ENCODE results near the gene SORCS2.

SORCS2 gene

DNA sequence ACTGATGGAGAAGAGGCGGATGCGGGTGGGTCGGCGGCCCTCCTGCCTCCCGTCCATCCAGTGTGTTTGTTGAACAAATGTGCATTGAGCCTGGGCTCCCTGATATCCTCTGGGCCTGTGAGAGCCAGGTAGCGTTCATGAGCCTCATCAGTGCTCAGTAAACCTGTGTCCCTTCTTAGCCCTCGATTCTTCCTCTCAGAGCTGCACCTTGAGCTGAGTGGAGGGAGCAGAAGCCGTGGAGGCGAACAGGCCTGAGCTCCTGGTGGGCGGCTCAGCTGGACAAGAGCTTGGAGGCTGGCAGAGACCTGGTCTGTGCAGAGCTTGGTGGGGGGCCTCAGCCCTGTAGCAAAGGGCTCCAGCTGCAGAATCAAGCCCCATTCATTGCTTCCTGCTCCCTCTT, 112.1 kb downstream of the SORCS2 start:
- no peak for DNase-seq (ENCODE audit: low spot score in 2 of 2)
- no peak overlapping the region for H3K27ac Mint-ChIP-seq
- H3K9me3 Mint-ChIP-seq, result no peaks in the 10 kb centered on the region
- peaks cover 6% of the 10 kb centered on the region for H3K4me1 Mint-ChIP-seq
- no peaks in the 10 kb centered on the region for H3K36me3 Mint-ChIP-seq
- ATAC-seq, result no peak
- H3K4me3 Mint-ChIP-seq, result no peak overlapping the region

DNA sequence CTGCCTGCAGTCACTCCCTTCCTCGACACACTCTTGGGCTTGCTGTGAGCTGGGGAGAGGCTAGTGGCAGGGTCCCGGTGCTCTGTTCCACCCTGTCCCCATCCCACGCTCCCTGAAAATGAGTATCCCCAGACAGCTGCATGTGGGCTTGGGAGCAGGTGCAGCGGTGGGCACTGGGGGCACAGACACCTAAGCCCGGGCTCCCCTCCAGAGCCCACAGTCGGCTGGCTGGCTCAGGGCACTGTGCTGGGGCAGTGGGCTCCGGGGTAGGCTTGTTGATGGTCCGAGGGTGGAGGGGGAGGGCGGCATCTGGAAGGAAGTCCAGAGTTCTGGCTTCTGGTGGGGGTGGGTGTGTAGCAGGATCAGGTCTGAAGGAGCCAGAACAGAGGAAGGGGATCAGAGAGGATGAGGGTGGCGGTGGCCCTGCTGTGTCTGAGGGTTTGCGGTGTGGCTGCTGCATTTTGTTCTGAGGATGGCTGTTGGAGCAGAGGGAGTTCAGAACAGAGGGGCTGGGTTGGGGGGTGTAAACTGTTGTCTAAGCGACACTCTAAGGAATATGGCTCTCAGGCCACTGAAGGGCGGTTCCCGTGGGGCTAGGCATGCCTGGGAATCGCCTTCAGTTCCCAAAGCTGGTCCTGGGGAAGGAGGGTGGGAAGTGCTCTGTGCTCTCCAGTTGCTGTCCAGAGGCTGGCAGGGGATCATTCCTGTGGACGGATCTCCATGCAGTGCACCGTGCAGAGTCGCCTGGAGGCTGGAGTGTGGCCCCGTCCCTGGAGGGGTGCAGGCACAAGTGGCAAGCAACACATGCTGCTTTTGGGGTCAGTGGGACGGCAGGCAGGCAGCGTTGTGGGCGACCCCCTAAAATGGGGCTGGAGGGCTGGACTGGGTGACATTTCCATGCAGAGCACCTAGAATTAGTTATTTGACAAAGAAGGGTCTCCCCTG, 114.0 kb downstream of the SORCS2 start:
- no peak overlapping the region for H3K4me3 Mint-ChIP-seq
- no peaks in the 10 kb centered on the region for H3K36me3 Mint-ChIP-seq
- no peak overlapping the region for H3K27ac Mint-ChIP-seq
- H3K9me3 Mint-ChIP-seq, result no peaks in the 10 kb centered on the region
- ATAC-seq (no peak), DNase-seq (ENCODE audit: low spot score in 2 of 2) (no peak)
- no peaks in the 10 kb centered on the region for H3K4me1 Mint-ChIP-seq

DNA sequence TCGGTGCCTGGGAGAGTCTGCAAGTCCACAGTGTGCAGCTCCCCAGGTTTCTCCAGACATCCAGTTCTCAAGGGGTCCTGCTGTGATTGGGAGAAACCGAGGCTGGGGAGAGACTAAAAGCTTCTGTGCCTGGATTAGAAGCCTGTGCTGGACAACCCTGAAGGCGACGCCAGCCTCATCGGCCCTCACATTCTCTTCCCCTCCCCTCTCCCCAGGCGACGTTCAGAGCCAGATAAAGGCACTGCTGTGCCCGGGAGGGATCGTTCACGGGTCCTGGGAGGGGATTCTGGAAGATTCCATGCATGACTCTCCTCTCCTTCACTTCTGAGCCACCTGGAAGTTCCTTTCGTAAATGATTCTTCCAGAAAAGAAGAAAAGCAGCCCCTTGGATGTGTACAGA, 114.6 kb downstream of the SORCS2 start:
- Mint-ChIP-seq H3K9me3 (no peaks in the 10 kb centered on the region), H3K27ac (no peak overlapping the region), H3K36me3 (no peaks in the 10 kb centered on the region), H3K4me3 (no peak overlapping the region), H3K4me1 (no peaks in the 10 kb centered on the region)
- DNase-seq (ENCODE audit: low spot score in 2 of 2) (no peak), ATAC-seq (no peak)

DNA sequence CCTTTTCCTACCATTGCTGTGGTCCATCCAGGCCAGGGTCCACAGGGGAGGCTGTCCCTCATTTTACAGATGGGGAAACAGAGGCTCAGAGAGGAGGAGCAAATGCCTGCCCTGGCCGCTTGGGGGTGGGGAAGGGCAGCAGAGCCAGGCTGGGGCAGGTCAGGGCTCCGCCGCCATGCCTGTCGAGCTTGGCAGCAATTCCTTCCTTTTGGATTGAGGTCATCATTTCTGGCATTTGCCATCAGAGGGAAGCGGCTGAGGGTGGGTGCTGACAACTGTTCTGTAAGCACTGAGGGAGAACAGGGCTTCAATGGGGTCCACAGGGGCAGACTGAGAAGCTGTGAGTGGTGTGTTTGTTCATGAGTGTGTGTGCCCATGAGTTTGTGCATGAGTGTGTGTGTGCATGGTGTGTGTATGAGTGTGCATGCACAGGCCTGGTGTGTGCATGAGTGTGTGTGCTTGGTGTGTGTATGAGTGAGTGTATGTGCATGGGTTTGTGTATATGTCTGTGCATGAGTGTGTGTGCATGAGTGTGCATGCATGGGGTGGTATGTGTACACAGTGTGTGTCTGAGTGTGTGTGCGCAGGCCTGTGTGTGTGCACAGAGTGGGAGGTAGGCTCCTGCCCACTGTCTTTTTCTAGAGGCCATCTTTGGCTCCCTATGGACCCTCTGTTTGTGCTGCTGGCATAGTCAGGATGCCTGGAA, 115.2 kb downstream of the SORCS2 start:
- no peak overlapping the region for H3K27ac Mint-ChIP-seq
- ATAC-seq (peak; percentile 11), DNase-seq (ENCODE audit: low spot score in 2 of 2) (no peak)
- H3K9me3 Mint-ChIP-seq, result no peaks in the 10 kb centered on the region
- H3K4me3 Mint-ChIP-seq, result no peak overlapping the region
- no peaks in the 10 kb centered on the region for H3K36me3 Mint-ChIP-seq
- H3K4me1 Mint-ChIP-seq, result no peaks in the 10 kb centered on the region

DNA sequence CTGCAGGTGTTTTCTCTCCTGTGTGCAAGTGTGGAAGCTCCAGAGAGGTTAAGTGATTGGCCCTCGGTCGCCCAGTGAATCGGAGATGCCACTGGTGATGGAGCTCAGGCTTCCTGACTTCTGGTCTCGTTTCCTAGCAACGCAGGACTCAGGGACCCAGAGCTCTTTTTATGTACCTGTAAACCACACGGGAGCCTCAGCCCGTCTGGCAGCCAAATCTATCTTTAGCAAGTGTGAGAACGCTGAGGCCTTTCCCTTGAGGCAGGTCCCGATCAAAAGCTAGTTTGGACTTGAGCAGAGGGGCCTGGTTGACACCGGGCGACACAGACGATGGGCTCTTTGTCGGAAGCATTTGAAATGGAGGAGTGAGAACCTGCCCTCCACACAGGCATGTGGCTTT, 116.8 kb downstream of the SORCS2 start:
- H3K27ac Mint-ChIP-seq, result no peak overlapping the region
- H3K4me3 Mint-ChIP-seq, result no peak overlapping the region
- ATAC-seq (no peak), DNase-seq (ENCODE audit: low spot score in 2 of 2) (no peak)
- H3K9me3 Mint-ChIP-seq, result no peaks in the 10 kb centered on the region
- no peaks in the 10 kb centered on the region for H3K36me3 Mint-ChIP-seq
- no peaks in the 10 kb centered on the region for H3K4me1 Mint-ChIP-seq

DNA sequence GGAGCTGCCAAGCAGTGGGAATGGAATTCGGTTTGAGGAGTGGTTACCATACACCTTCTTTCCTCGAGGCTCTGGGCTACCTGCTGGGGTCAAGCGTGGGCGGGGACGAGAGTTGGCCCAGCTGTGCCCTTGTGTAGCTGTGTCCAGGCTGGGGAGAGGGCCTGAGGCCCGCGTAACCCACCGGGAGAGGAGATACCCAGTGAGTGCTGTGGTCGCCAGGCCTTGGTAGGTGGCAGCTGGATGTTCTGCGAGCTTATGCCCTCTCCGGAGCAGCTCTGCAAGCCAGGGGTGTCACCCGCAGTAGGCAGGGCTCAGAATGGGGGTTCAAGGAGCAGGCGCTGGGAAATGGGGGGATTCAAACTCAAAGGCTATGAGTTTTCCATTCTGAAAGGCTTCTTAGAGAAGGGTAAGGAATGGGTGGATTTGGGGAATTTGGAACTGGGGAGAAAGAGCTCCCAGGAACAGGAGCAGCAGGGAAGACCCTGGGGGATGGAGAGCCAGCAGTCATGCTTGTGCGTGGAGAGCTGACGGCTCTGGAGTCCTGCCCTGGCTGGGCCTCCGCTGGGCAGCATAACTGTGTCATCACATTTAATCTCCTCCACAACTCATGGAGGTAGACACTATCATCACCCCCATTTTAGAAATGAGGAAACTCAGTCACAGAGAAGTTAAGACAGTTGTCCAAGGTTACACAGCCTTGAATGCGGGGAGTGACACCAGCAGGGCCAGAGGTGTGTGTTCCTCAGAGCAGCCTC, 117.5 kb downstream of the SORCS2 start:
- Mint-ChIP-seq H3K4me1 (no peaks in the 10 kb centered on the region), H3K27ac (no peak overlapping the region), H3K9me3 (no peaks in the 10 kb centered on the region), H3K36me3 (no peaks in the 10 kb centered on the region), H3K4me3 (no peak overlapping the region)
- ATAC-seq (no peak), DNase-seq (ENCODE audit: low spot score in 2 of 2) (no peak)

DNA sequence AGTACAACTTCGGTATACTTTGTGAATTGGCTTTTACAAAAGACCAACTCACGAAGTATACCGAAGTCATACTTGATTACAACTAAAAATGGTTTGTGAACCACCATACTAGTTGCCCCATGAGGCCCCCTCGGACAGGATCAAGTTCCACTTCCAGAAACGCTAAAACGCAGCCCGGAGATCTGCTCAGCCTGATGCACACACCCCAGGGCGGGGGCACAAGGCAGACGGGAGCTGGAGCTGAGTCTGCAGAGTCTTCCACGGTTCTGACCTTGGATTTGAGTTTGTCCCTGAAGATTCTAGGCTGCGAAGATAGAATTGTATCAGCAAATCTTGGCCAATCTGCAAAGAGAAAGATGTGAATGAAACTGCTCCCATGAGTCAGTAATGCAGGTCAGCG, 118.1 kb downstream of the SORCS2 start:
- no peaks in the 10 kb centered on the region for H3K4me1 Mint-ChIP-seq
- H3K27ac Mint-ChIP-seq, result no peak overlapping the region
- no peak overlapping the region for H3K4me3 Mint-ChIP-seq

DNA sequence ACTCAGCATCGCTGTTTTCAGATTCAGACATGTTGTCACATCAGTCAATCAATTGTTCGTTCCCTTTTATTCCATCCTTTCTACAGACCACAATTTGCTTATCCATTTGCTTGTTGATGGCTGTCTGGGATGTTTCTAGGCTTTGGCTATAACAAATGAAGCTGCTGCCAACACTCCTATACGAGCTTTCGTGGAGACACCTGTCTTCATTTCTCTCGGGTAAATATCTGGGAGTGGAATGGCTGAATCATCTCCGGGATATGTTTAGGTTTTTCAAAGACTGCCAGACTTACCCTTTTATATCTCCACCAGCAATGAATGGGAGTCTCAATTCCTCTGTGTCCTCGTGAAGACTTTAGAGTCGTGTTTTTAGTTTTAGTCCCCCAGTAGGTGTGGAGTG, 118.9 kb downstream of the SORCS2 start:
- DNase-seq (ENCODE audit: low spot score in 2 of 2), result no peak
- Mint-ChIP-seq H3K9me3 (no peaks in the 10 kb centered on the region), H3K4me1 (no peaks in the 10 kb centered on the region), H3K36me3 (no peaks in the 10 kb centered on the region), H3K4me3 (no peak overlapping the region), H3K27ac (no peak overlapping the region)
- no peak for ATAC-seq

More for the DNA sequence above, 118.1 kb downstream of the SORCS2 start:
- DNase-seq (ENCODE audit: low spot score in 2 of 2) (no peak), ATAC-seq (no peak)
- Mint-ChIP-seq H3K36me3 (no peaks in the 10 kb centered on the region), H3K9me3 (no peaks in the 10 kb centered on the region)

DNA sequence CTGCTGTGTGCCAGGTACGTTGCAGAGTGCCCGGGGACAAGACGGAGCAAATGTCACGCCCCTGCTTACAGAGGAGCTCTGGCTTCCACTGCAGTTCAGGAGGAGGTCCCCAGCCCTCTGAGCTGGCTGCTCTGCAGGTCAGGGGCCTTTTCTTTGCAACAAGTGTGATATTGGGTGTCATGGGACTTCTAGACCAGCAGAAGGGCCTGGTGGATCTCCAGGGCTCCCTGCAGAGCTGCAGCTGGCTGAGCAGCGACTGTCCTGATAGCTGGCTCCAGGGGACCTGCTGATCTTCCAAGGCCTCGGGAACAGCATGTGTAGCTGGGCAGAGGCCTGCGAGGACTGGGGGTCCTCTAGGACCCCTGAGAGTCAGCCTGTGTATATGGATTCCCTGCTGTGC, 120.4 kb downstream of the SORCS2 start:
- peaks cover 6% of the 10 kb centered on the region for H3K36me3 Mint-ChIP-seq

DNA sequence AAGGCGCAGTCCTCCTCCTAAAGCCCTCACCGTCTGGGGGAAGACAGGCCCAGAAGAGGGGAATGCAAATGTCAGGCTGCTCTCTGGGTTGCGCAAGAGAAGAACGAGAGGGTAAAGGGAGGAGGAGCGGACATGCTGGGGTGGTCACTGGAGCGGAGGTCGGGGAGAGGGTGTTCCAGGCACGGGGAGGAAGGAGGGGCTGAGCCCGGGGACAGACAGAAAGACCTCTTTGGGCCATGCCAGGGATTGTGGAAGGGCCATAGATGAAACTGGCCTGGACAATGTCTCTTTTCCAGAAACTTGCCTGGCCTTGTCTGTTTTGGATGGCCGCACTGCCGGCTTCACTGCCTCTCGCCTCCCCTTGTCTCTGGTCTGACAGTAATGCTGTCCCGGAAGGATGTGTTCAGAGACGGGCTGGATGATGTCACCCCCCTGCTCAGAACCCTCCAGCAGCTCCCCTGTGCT, 121.0 kb downstream of the SORCS2 start:
- Mint-ChIP-seq H3K9me3 (no peaks in the 10 kb centered on the region), H3K4me1 (no peaks in the 10 kb centered on the region), H3K4me3 (no peak overlapping the region), H3K27ac (no peak overlapping the region), H3K36me3 (peaks cover 6% of the 10 kb centered on the region)
- DNase-seq (ENCODE audit: low spot score in 2 of 2), result no peak
- no peak for ATAC-seq

More for the DNA sequence above, 120.4 kb downstream of the SORCS2 start:
- H3K4me3 Mint-ChIP-seq, result no peak overlapping the region
- H3K9me3 Mint-ChIP-seq, result no peaks in the 10 kb centered on the region
- no peak overlapping the region for H3K27ac Mint-ChIP-seq
- H3K4me1 Mint-ChIP-seq, result no peaks in the 10 kb centered on the region
- DNase-seq (ENCODE audit: low spot score in 2 of 2), result no peak
- ATAC-seq, result no peak

DNA sequence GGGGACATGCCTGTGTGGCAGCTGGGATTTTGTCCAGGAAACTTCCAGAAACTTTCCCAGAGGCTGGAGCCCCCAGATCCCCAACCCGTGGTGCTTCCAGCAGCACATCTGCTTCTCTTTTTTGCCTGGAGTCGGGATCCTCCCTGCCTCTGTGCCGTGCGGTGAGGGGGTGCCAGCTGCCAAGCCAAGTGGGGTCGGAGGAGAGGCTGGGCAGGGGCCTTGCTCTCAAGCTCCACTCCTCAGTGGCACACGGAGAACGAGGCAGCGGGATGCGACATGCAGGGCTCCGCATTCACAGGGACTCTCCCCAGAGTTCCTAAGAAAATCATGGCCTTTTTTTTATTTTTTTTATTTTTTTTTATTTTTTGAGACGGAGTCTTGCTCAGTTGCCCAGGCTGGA, 121.7 kb downstream of the SORCS2 start:
- ATAC-seq (no peak), DNase-seq (ENCODE audit: low spot score in 2 of 2) (no peak)
- peaks cover 6% of the 10 kb centered on the region for H3K36me3 Mint-ChIP-seq
- no peak overlapping the region for H3K4me3 Mint-ChIP-seq
- H3K9me3 Mint-ChIP-seq, result no peaks in the 10 kb centered on the region
- no peak overlapping the region for H3K27ac Mint-ChIP-seq
- no peaks in the 10 kb centered on the region for H3K4me1 Mint-ChIP-seq

DNA sequence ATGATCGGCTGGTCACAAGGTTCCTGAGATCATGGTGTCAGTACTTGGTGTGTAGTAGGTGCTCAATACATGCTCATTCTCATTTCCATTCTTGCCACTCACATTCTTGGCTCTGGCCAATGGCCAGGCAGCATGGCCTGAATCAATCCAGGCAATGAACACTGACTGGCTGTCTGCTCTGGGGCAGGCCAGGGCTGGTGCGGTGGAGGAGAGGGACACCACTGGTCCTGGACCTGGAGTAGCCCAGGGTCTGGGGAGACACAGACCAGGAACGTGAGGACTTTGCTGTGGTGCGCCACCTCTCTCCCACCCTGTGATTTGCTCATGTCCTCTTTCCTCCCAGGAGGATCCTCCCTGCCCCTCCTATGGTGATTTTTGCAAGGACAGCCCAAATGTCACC, 122.9 kb downstream of the SORCS2 start:
- ATAC-seq, result no peak
- no peak for DNase-seq (ENCODE audit: low spot score in 2 of 2)
- Mint-ChIP-seq H3K9me3 (no peaks in the 10 kb centered on the region), H3K36me3 (peaks cover 6% of the 10 kb centered on the region), H3K4me1 (no peaks in the 10 kb centered on the region), H3K4me3 (no peak overlapping the region), H3K27ac (no peak overlapping the region)

DNA sequence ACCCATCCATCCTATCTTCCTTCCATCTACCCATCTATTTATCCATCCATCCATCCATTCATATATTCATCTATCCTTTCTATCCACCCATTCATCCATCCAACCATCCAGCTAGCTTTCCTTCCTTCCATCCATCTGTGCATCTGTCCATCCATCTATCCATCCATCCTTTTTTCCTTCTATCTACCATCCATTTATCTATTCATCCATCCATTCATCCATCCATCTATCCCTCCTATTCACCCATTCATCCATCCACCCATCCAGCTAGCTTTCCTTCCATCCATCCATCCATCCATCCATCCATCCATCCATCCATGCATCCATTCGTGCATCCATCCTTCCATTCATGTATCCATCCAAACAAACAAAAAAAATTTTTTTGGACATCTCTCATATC, 123.6 kb downstream of the SORCS2 start:
- ATAC-seq (no peak), DNase-seq (ENCODE audit: low spot score in 2 of 2) (no peak)
- H3K9me3 Mint-ChIP-seq, result peaks cover 2% of the 10 kb centered on the region
- no peaks in the 10 kb centered on the region for H3K4me1 Mint-ChIP-seq
- peaks cover 6% of the 10 kb centered on the region for H3K36me3 Mint-ChIP-seq
- no peak overlapping the region for H3K27ac Mint-ChIP-seq
- H3K4me3 Mint-ChIP-seq, result no peak overlapping the region

DNA sequence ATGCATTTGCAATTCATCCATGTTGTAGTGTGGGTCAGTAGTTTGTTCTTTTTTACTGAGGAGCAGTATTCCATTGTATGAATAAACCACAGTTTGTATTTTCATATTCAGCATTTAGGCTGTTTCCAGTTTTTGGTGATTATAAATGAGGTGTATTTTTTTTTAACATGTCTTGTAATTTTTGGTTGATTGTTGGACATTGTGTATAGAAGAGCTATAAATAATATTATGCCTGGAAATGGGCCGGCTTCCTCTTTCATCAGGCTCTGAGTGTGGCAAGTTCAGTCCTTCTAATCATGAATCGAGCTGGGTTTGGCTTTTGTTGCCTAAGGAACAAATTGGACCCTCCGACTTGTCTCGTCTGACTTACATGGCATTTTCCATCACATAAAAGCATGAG, 126.7 kb downstream of the SORCS2 start:
- no peak for DNase-seq (ENCODE audit: low spot score in 2 of 2)
- peaks cover under 1% of the 10 kb centered on the region for H3K4me1 Mint-ChIP-seq
- peaks cover 4% of the 10 kb centered on the region for H3K9me3 Mint-ChIP-seq
- peaks cover 6% of the 10 kb centered on the region for H3K36me3 Mint-ChIP-seq
- H3K27ac Mint-ChIP-seq, result no peak overlapping the region
- ATAC-seq, result no peak
- no peak overlapping the region for H3K4me3 Mint-ChIP-seq

DNA sequence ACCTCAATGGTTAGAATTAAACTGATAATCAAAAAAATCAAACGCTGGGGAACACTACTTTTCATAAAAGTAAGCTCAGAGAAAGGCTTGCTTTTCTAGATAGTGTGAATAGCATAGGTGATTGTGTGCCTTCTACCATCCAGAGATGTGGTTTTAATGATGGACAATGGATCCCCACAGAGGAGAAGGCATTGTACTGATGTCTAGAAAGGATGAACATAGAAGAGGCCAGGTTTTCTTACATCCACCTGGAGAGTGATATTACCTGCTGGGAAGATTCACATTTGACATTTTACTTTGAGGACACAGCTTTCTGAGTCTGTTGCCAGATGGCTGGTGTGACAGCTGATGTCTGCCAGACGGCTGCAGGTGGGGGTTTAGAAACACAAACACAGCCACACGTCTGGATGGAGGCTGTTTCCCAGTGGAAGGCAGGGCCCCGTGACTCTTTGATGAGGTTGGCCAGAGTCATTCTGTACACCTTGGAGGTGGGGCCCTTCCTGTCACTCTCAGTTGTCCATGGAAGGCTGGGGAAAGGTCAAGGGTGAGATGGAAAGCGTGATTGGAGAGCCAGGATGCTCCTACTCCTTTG, 128.0 kb downstream of the SORCS2 start:
- Mint-ChIP-seq H3K4me1 (peaks cover 14% of the 10 kb centered on the region), H3K27ac (no peak overlapping the region), H3K9me3 (peaks cover 4% of the 10 kb centered on the region), H3K4me3 (no peak overlapping the region), H3K36me3 (peaks cover 6% of the 10 kb centered on the region)
- no peak for ATAC-seq
- no peak for DNase-seq (ENCODE audit: low spot score in 2 of 2)
